ENCODE data around the gene FBXO28.

DNA sequence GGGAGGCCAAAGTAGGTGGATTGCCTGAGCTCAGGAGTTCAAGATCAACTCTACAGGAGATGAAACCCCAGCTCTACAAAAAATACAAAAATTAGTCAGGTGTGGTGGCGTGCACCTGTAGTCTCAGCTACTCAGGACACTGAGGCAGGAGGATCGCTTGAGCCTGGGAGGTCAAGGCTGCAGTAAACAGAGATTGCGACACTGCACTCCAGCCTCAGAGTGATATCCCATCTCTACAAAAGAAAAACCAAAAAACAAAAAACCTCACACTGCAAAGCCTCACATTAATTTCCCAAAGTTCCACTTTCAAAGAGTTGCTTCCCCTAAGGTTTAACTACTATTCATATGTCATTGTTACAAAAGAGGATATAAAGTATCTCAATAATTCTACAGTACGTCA is 29.0 kb upstream of the FBXO28 start:
- TF ChIP-seq, protein P1, sequence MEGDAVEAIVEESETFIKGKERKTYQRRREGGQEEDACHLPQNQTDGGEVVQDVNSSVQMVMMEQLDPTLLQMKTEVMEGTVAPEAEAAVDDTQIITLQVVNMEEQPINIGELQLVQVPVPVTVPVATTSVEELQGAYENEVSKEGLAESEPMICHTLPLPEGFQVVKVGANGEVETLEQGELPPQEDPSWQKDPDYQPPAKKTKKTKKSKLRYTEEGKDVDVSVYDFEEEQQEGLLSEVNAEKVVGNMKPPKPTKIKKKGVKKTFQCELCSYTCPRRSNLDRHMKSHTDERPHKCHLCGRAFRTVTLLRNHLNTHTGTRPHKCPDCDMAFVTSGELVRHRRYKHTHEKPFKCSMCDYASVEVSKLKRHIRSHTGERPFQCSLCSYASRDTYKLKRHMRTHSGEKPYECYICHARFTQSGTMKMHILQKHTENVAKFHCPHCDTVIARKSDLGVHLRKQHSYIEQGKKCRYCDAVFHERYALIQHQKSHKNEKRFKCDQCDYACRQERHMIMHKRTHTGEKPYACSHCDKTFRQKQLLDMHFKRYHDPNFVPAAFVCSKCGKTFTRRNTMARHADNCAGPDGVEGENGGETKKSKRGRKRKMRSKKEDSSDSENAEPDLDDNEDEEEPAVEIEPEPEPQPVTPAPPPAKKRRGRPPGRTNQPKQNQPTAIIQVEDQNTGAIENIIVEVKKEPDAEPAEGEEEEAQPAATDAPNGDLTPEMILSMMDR (IDR thresholded peaks at IDR 0.05) = no peak
- no peak for TF ChIP-seq POLR2A (IDR thresholded peaks at IDR 0.05)
- no peak for TF ChIP-seq POLR2AphosphoS5 (IDR thresholded peaks at IDR 0.05)
- no peak for TF ChIP-seq EP300 (IDR thresholded peaks at IDR 0.05)

Measured in stomach (tissue), 4 donors.